Left lobe of liver (tissue), 2 donors: ENCODE data around the gene VARS2. TPM values are rescaled to one million over a fixed set of nuclear protein-coding genes. Genes with fewer than 3 reads are reported as not detected.
"Not testable (repeated sequence)": the region's sequence is repeated elsewhere in the genome, so short reads cannot be mapped to it uniquely, and the experiment has no call there.

Experiments
- ATAC-seq: fragments of 200-7000 bp; cut with Tn5 transposase; one replicate; pipeline ENCODE4 v1.9.1; 2020; ENCODE audit warnings: mild to moderate bottlenecking, moderate library complexity
- DNase-seq: peaks from one replicate; pipeline ENCODE4 v3.0.0-alpha.2; 2020; ENCODE audit warnings: low spot score
- total RNA-seq: library from RNA; stranded (reverse); gene quantifications from one replicate; pipeline ENCODE4 v1.2.1, GENCODE V29; 2021
- donor health status: DM: no; HTN: no; CAD: no; lungs with moderate emphysema.
- donor health status: DM: no; HTN: yes; CAD: no.

VARS2 gene
- total RNA-seq: 28.9 TPM

GRCh38 chr6:30914076-30914853 is at the start of gene VARS2:
Gene VARS2 (plus strand): TSS chr6:30914238. CDS start chr6:30914837, 599 bp downstream.
- DNase-seq (peak; percentile 98), ATAC-seq (peak; percentile 88)

GRCh38 chr6:30864325-30864724 is 49.7 kb upstream of the VARS2 start:
- DNase-seq (peak; percentile 33), ATAC-seq (no peak)

DNA sequence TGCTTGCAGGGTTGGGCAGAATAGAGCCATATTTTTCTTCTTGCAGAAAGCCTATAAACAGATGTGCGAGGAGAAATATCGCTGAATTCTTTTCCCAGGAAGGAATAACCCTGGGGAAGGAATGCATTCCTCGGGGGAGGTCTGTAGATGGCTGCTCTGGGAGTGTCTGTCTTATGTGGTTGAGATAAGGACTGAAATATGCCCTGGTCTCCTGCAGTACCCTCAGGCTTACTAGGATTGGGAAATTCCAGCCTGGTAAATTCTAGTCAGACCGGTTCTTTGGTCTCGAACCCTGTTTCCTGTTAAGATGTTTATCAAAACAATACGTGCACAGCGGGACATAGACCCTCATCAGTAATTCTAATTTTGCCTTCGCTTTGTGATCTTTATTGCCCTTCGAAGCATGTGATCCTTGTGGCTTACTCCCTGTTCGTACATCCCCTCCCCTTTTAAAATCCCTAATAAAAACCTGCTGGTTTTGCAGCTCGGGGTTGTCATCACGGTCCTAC is 44.7 kb upstream of the VARS2 start:
- not testable (repeated sequence) for ATAC-seq
- peak; percentile 22 for DNase-seq

GRCh38 chr6:30870546-30870945 is 43.5 kb upstream of the VARS2 start:
- ATAC-seq: no peak
- no peak for DNase-seq

DNA sequence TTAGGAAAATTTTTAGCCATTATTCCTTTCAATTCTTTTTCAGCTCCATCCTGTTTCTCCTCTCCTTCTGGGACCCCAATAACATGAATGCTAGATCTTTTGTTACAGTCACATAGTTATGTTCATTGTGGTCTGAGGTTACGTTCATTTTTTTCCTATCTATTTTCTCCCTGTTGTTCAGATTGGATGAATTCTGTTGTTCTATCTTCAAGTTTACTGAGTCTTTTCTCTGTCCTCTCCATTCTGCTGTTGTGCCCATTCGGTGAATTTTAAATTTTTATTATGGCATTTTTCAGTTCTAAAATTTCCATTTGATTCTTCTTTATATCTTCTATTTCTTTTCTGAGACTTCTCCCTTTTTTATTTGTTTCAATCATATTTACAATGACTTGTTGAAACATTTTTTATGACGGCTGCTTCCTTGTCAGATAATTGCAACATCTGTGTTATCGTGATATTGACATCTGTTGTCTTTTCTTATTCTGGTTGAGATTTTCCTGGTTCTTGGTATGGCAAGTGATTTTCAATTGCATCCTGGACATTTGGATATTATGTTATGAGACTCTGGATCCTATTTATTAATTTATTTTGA is 42.4 kb upstream of the VARS2 start:
- DNase-seq: no peak
- ATAC-seq: no peak

- ATAC-seq (no peak), DNase-seq (no peak)
These were observed 40.8 kb upstream of the VARS2 start for GRCh38 chr6:30873137-30873640.

GRCh38 chr6:30873795-30874194 is 40.2 kb upstream of the VARS2 start:
- not testable (repeated sequence) for ATAC-seq
- peak; percentile 19 for DNase-seq

DNA sequence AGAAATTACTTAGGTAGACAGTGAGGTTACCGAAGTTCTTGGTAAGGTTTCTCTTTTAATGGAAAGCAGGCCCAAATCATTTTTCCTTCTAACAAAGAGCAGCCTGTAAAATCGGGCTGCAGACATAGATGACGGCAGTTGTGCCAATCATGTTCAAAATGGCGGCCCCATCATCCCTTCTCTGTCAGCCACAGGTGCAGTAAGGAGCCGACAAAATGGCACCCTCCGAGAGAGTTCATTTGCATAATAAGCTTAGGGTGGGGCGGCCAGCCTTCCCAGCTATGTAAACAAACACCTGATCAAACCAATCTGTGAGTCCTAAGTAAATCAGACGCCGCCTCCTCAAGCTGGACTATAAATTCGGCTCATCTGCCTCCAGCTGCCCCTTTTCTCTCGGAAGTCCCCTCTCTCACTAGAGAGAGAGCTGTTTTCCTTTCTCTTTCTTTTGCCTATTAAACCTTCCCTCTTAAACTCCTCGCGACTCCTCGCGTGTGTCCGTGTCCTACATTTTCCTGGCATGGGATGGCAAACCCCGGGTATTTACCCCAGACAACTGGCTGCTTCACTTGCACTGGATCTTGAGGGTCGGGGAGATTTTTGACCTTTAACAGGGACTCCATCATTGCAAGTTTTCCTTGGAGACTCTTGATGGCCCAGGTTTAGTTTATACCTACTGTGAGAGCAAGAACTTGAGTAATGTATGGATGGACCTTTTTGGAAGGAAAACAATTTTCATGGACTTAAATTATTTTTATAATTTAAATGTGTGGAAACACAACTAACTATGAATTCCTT is 38.6 kb upstream of the VARS2 start:
- no peak for ATAC-seq
- no peak for DNase-seq

GRCh38 chr6:30876039-30876730 is 37.9 kb upstream of the VARS2 start:
- peak; percentile 10 for DNase-seq
- no peak for ATAC-seq

DNA sequence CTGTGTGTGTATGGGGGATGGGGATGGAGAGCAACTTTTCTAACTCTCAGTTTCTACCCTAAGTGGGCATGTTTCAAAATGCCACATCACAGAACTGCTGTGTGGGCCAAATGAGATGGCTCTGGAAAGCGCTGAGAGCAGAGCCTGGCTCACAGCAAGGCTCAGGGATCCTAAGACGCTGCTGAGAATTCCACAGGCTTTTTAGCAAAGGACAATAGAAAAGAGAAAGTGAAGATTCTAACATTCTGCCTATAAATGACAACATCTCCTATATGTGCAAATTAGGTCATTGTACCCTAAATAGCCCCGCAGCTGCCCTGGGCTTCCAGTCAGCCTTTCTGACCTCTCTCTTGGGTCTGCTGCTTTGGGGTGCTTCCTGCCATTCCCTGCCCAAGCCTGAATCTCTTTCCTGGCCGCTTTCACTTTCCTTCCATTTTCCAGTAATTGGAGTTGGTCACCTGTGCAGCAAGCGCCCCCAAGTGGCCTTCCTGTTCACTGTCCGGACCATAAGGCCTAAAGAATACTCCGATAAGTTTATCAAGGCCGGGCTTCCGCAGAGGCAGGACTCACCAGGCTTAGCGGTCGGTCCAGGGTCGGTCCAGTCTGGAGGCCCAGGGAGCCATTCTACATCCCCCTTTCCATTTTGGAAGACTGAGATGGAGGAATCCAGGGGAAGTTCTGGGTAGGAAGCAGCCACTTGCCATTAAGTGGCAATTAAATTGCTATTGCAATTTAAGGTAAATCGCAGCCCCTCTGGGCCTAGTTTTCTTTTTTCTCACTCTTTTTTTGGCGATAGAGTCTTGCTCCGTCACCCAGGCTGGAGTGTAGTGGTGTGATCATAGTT is 36.4 kb upstream of the VARS2 start:
- peak; percentile 98 for ATAC-seq
- peak; percentile 87 for DNase-seq

GRCh38 chr6:30879684-30880427 is 34.2 kb upstream of the VARS2 start:
- DNase-seq (peak; percentile 6), ATAC-seq (no peak)

DNA sequence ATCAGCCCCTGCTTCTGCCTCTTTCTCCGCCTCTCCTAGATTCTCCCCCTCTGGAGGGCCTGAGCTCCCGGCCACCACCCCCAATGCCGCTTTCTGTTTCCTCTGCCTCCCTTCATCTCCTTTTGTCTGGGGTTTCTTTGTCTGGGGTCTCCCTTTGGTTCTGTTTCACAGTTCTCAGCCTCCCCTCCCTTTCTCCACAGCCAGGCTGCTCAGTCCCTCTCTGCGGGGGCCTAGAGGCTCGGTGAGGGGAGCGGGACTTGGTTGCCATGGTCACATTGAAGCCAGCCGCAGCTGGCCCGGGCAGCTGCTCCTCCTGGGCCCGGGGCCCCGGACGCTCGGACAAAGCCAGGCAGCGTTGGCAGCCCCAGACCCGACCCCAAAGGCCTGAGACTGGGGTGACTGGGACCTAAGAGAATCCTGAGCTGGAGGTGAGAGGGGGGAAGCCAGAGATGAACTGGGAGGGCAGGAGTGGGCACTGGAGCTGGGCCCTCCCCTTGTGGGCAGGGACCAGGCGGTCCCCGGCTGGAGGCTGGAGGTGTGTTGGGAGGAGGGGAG is 33.3 kb upstream of the VARS2 start:
- ATAC-seq: no peak
- no peak for DNase-seq

GRCh38 chr6:30881392-30882203 is 32.4 kb upstream of the VARS2 start:
- ATAC-seq: no peak
- DNase-seq: peak; percentile 31

- no peak for ATAC-seq
- peak; percentile 35 for DNase-seq
These were observed 31.8 kb upstream of the VARS2 start for GRCh38 chr6:30882204-30882758.

- no peak for ATAC-seq
- DNase-seq: peak; percentile 47
These were observed 31.0 kb upstream of the VARS2 start for GRCh38 chr6:30882759-30883684.
